Osteoblast (primary cell): Measurements from ENCODE around the gene NT5DC2. TPM values are rescaled to one million over a fixed set of nuclear protein-coding genes. Genes with fewer than 3 reads are reported as not detected.
A peak's percentile ranks its signal among the peaks of the same experiment; 100 is the strongest.

Experiments
- DNase-seq: peaks from one replicate; pipeline ENCODE4 v3.0.0; 2011; ENCODE audit warnings: low spot score, mixed read lengths; ENCODE audit not compliant: insufficient read length; ENCODE audit errors: missing footprints
- H2AFZ ChIP-seq: 2 replicates; pipeline ENCODE4 v1.6.0; 2011; ENCODE audit warnings: mild to moderate bottlenecking, low read length
- H3K27ac ChIP-seq: 2 replicates; pipeline ENCODE4 v1.5.1; 2011; ENCODE audit warnings: mild to moderate bottlenecking, low read depth, low read length, moderate library complexity
- H3K27me3 ChIP-seq: 2 replicates; pipeline ENCODE4 v1.6.0; 2012; ENCODE audit warnings: mild to moderate bottlenecking, control low read depth, inconsistent platforms, low read length, moderate library complexity; ENCODE audit not compliant: insufficient read depth
- H3K36me3 ChIP-seq: 2 replicates; pipeline ENCODE4 v1.5.1; 2011; ENCODE audit warnings: mild to moderate bottlenecking, low read length, control low read depth, moderate library complexity; ENCODE audit not compliant: insufficient read depth
- H3K4me1 ChIP-seq: 2 replicates; pipeline ENCODE4 v1.5.1; 2011; ENCODE audit warnings: mild to moderate bottlenecking, low read length, control low read depth, moderate library complexity; ENCODE audit not compliant: insufficient read depth
- H3K4me2 ChIP-seq: 2 replicates; pipeline ENCODE4 v1.6.0; 2011; ENCODE audit warnings: mild to moderate bottlenecking, low read length; ENCODE audit not compliant: insufficient read depth
- H3K4me3 ChIP-seq: fragments of 200-600 bp; sonication (generic); 3 replicates; pipeline ENCODE4 v1.5.1; 2012; ENCODE audit warnings: mild to moderate bottlenecking, low read length, inconsistent platforms; ENCODE audit not compliant: insufficient read depth
- H3K79me2 ChIP-seq: 2 replicates; pipeline ENCODE4 v1.6.0; 2012; ENCODE audit warnings: mild to moderate bottlenecking, low read length, control low read depth, inconsistent platforms; ENCODE audit not compliant: insufficient read depth
- H3K9me3 ChIP-seq: 2 replicates; pipeline ENCODE4 v1.5.1; 2011; ENCODE audit warnings: low read depth, low read length, control low read depth
- H4K20me1 ChIP-seq: 2 replicates; pipeline ENCODE4 v1.6.0; 2012; ENCODE audit warnings: mild to moderate bottlenecking, low read length, control low read depth; ENCODE audit not compliant: insufficient read depth
- CTCF ChIP-seq: IDR thresholded peaks from 2 replicates; pipeline ENCODE4 v1.5.1; 2011; ENCODE audit warnings: mild to moderate bottlenecking, low read depth, low read length, moderate library complexity; ENCODE audit errors: extremely low read depth
- total RNA-seq: library from RNA; depleted of rRNA; stranded (reverse); fragments of >200 nt; gene quantifications from 2 replicates; pipeline ENCODE4 v1.2.3, GENCODE V29; 2012

NT5DC2 gene
- total RNA-seq, 1 donor = 52.5 TPM

- peak overlapping the region; percentile 95 for H3K4me2 ChIP-seq
Observed at GRCh38 chr3:52531860-52532516, 1.7 kb downstream of the NT5DC2 start.

GRCh38 chr3:52530918-52531826, 2.5 kb downstream of the NT5DC2 start:
- Histone ChIP-seq H4K20me1 (peaks cover 40% of the 10 kb centered on the region), H3K27ac (peak overlapping the region; percentile 58), H3K27me3 (no peaks in the 10 kb centered on the region), H3K4me2 (peak overlapping the region; percentile 95), H3K79me2 (peaks cover 46% of the 10 kb centered on the region), H3K4me1 (peaks cover 43% of the 10 kb centered on the region), H3K9me3 (no peaks in the 10 kb centered on the region), H3K4me3 (no peak overlapping the region), H3K36me3 (peaks cover 31% of the 10 kb centered on the region), H2AFZ (no peak overlapping the region)
- peak; percentile 94 for DNase-seq
- TF ChIP-seq CTCF = no peak

More at GRCh38 chr3:52531860-52532516, 1.7 kb downstream of the NT5DC2 start:
- H3K27me3 ChIP-seq = no peaks in the 10 kb centered on the region
- peak; percentile 88 for DNase-seq
- peak overlapping the region; percentile 58 for H3K27ac ChIP-seq
- H3K79me2 ChIP-seq = peaks cover 50% of the 10 kb centered on the region
- H3K36me3 ChIP-seq = peaks cover 26% of the 10 kb centered on the region
- no peaks in the 10 kb centered on the region for H3K9me3 ChIP-seq
- H2AFZ ChIP-seq = no peak overlapping the region
- TF ChIP-seq CTCF = no peak
- H4K20me1 ChIP-seq = peaks cover 41% of the 10 kb centered on the region
- peaks cover 42% of the 10 kb centered on the region for H3K4me1 ChIP-seq
- peak overlapping the region; percentile 79 for H3K4me3 ChIP-seq

- Histone ChIP-seq H3K9me3 (no peaks in the 10 kb centered on the region), H4K20me1 (peaks cover 43% of the 10 kb centered on the region), H3K4me1 (peaks cover 34% of the 10 kb centered on the region), H3K79me2 (peaks cover 46% of the 10 kb centered on the region), H2AFZ (no peak overlapping the region), H3K4me2 (no peak overlapping the region), H3K27ac (peak overlapping the region; percentile 37), H3K27me3 (no peaks in the 10 kb centered on the region), H3K4me3 (no peak overlapping the region), H3K36me3 (peaks cover 36% of the 10 kb centered on the region)
- TF ChIP-seq CTCF = no peak
- peak; percentile 76 for DNase-seq
Observed at GRCh38 chr3:52529376-52530333, 4.0 kb downstream of the NT5DC2 start.
